Measurements from ENCODE around the gene FER1L5. TPM values are rescaled to one million over a fixed set of nuclear protein-coding genes. Genes with fewer than 3 reads are reported as not detected.

The FER1L5 gene
- total and polyA plus RNA-seq, 2 donors (not counting 3 experiments of a cell fraction or from before 2014, with no cell fraction given): not detected

DNA sequence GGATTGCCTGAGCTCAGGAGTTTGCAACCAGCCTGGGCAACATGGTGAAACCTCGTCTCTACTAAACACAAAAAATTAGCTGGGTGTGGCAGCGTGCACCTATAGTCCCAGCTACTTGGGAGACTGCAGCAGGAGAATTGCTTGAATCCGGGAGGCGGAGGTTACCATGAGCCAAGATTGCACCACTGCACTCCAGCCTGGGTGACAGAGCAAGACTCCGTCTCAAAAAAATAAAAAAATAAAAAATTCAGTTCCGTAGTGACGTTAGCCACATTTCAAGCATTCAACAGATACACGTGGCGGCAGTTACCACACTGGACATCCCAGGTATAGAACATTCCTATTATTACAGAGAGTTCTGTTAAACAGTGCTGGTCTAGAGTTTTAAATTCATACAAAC lies 8.9 kb upstream of the FER1L5 start:
- no peaks in the 10 kb centered on the region for H4K20me1 ChIP-seq (replicated peaks; ENCODE audit: control insufficient read depth, extremely low read depth, insufficient read depth, low read length)
- peaks cover 0 to 11% of the 10 kb centered on the region in 2 experiments for H3K36me3 ChIP-seq (ENCODE audit: control insufficient read depth in 2 of 2, extremely low read depth in 1 of 2, insufficient read depth in 2 of 2, low read length in 2 of 2)
- no peak for DNase-seq (ENCODE audit: low read depth, low spot score)
- H3K9me3 ChIP-seq (replicated peaks; ENCODE audit: control insufficient read depth, insufficient read depth, low read length): no peaks in the 10 kb centered on the region
- H3K4me1 ChIP-seq (ENCODE audit: control insufficient read depth, extremely low read depth, insufficient read depth, low read length): peaks cover 19% of the 10 kb centered on the region
- intact Hi-C loops (cut with micrococcal nuclease) (loop anchor here (1.0 to 10.0 kb wide), 2 partner anchors 12 to 331 kb away; no protein-coding TSS in a partner anchor), dilution Hi-C loops (cut with MboI; ENCODE audit: extremely low pct_ligation_motif_present, low sequenced_read_pairs) (no loop called here)
- no peak overlapping the region for H3K27ac ChIP-seq (ENCODE audit: insufficient read depth, low read depth, low read length)
- TF ChIP-seq MYC (IDR thresholded peaks at IDR 0.05; ENCODE audit: low read depth, low read length) (no peak), FOS (IDR thresholded peaks at IDR 0.05; ENCODE audit: borderline replicate concordance, insufficient read depth, low read length) (no peak), POLR2A (IDR thresholded peaks at IDR 0.05; ENCODE audit: low read depth, low read length) (no peak), EZH2 (IDR thresholded peaks at IDR 0.05; ENCODE audit: borderline replicate concordance, low read depth, low read length, severe bottlenecking) (no peak), JUN (IDR thresholded peaks at IDR 0.05; ENCODE audit: borderline replicate concordance, insufficient read depth, insufficient read length, low read depth) (no peak), POLR2AphosphoS5 (IDR thresholded peaks at IDR 0.05; ENCODE audit: insufficient read depth, low read depth, low read length) (no peak), GATA2 (IDR thresholded peaks at IDR 0.05; ENCODE audit: insufficient read depth, insufficient read length, low read depth, low read length) (no peak), MAX (IDR thresholded peaks at IDR 0.05; ENCODE audit: insufficient read depth, insufficient read length) (no peak)
- TF ChIP-seq, protein P1, sequence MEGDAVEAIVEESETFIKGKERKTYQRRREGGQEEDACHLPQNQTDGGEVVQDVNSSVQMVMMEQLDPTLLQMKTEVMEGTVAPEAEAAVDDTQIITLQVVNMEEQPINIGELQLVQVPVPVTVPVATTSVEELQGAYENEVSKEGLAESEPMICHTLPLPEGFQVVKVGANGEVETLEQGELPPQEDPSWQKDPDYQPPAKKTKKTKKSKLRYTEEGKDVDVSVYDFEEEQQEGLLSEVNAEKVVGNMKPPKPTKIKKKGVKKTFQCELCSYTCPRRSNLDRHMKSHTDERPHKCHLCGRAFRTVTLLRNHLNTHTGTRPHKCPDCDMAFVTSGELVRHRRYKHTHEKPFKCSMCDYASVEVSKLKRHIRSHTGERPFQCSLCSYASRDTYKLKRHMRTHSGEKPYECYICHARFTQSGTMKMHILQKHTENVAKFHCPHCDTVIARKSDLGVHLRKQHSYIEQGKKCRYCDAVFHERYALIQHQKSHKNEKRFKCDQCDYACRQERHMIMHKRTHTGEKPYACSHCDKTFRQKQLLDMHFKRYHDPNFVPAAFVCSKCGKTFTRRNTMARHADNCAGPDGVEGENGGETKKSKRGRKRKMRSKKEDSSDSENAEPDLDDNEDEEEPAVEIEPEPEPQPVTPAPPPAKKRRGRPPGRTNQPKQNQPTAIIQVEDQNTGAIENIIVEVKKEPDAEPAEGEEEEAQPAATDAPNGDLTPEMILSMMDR (IDR thresholded peaks at IDR 0.05; ENCODE audit: extremely low read depth in 1 of 2, insufficient read depth in 1 of 2, low read depth in 1 of 2, low read length in 2 of 2): no peak
- H3K9me1 ChIP-seq (replicated peaks; ENCODE audit: control insufficient read depth, extremely low read depth, insufficient read depth, low read length): no peaks in the 10 kb centered on the region
- POLR2A ChIA-PET: no interaction called here
- no peak overlapping the region for H3K4me2 ChIP-seq (ENCODE audit: insufficient read depth, low read length)
- H3K79me2 ChIP-seq (ENCODE audit: control insufficient read depth, insufficient read depth, low read length): peaks cover 37% of the 10 kb centered on the region
- no peaks in the 10 kb centered on the region for H3K27me3 ChIP-seq (ENCODE audit: control insufficient read depth in 2 of 2, insufficient read depth in 2 of 2, low read length in 2 of 2)
- CTCF ChIA-PET: interaction anchor here (1.8 kb wide), 1 partner anchor 14 kb away, joined by 4 read pairs; no protein-coding TSS in a partner anchor
- FAIRE-seq: no peak
- H2AFZ ChIP-seq (ENCODE audit: low read depth, low read length): no peak overlapping the region
- no peak overlapping the region for H3K9ac ChIP-seq (replicated peaks; ENCODE audit: extremely low read depth, insufficient read depth, low read length)
- BruUV-seq (replicated peaks): no TSS peak
- no peak overlapping the region for H3K4me3 ChIP-seq (replicated peaks in 1 of 3; ENCODE audit: insufficient read depth in 1 of 3, low read depth in 1 of 3, low read length in 3 of 3)

All from endothelial cell of umbilical vein (primary cell).